CD8-positive, alpha-beta memory T cell (primary cell): ENCODE measurements around the gene ACD. TPM values are rescaled to one million over a fixed set of nuclear protein-coding genes. Genes with fewer than 3 reads are reported as not detected.

Experiments used
- CTCF ChIA-PET: fragments of 350-600 bp; sonication (Branson Sonifier 250); formaldehyde crosslinking; loops from one replicate; lab custom pipeline; 2021; ENCODE audit warnings: antibody characterized with exemption; lab: Charles Lee
- POLR2A ChIA-PET: fragments of 350-600 bp; sonication (Branson Sonifier 250); formaldehyde crosslinking; loops from one replicate; lab custom pipeline; 2021; ENCODE audit warnings: antibody characterized with exemption; lab: Charles Lee
- DNase-seq, 5 donors: peaks; one replicate each; pipeline versions ENCODE4 v3.0.0 to v3.0.0-alpha.2; 2020 to 2022; ENCODE audit warnings: mixed read lengths in 1 of 5
- H3K27ac ChIP-seq: one replicate; pipeline ENCODE4 v1.7.0; 2013; ENCODE audit warnings: low read depth, mild to moderate bottlenecking, low read length, moderate library complexity
- H3K27me3 ChIP-seq: 2 replicates; pipeline ENCODE4 v1.7.0; 2013; ENCODE audit warnings: low read length, mild to moderate bottlenecking; ENCODE audit not compliant: insufficient read depth, poor library complexity, severe bottlenecking
- H3K36me3 ChIP-seq: 2 replicates; pipeline ENCODE4 v1.7.0; 2013; ENCODE audit warnings: mild to moderate bottlenecking, low read length, moderate library complexity; ENCODE audit not compliant: insufficient read depth
- H3K4me1 ChIP-seq: 2 replicates; pipeline ENCODE4 v1.7.0; 2013; ENCODE audit warnings: mild to moderate bottlenecking, low read length, moderate library complexity; ENCODE audit not compliant: insufficient read depth
- H3K4me3 ChIP-seq: 2 replicates; pipeline ENCODE4 v1.7.0; 2013; ENCODE audit warnings: mild to moderate bottlenecking, low read length
- H3K9me3 ChIP-seq: 2 replicates; pipeline ENCODE4 v1.7.0; 2013; ENCODE audit warnings: mild to moderate bottlenecking, low read length
- H3K27ac Mint-ChIP-seq, 8 donors: one replicate each; pipeline ENCODE4 v1.8.0; 2020 to 2021; ENCODE audit warnings: mixed read lengths in 8 of 8, mild to moderate bottlenecking in 6 of 8, inconsistent platforms in 3 of 8, moderate library complexity in 3 of 8
- H3K27me3 Mint-ChIP-seq, 2 donors: one replicate each; pipeline ENCODE4 v1.8.0; 2020 to 2021; ENCODE audit warnings: mixed read lengths in 2 of 2, mild to moderate bottlenecking in 1 of 2, moderate library complexity in 1 of 2
- H3K36me3 Mint-ChIP-seq, 3 donors: one replicate each; pipeline ENCODE4 v1.8.0; 2020 to 2021; ENCODE audit warnings: mixed read lengths in 3 of 3, inconsistent platforms in 1 of 3, mild to moderate bottlenecking in 1 of 3
- H3K4me1 Mint-ChIP-seq, 3 donors: one replicate each; pipeline ENCODE4 v1.8.0; 2020 to 2021; ENCODE audit warnings: mixed read lengths in 3 of 3, inconsistent platforms in 1 of 3, mild to moderate bottlenecking in 1 of 3
- H3K4me3 Mint-ChIP-seq, 7 donors: one replicate each; pipeline ENCODE4 v1.8.0; 2020 to 2021; ENCODE audit warnings: mixed read lengths in 7 of 7, mild to moderate bottlenecking in 6 of 7, moderate library complexity in 4 of 7, inconsistent platforms in 2 of 7
- H3K9me3 Mint-ChIP-seq, 5 donors: one replicate each; pipeline ENCODE4 v1.8.0; 2020 to 2022; ENCODE audit warnings: mixed read lengths in 5 of 5, mild to moderate bottlenecking in 3 of 5, moderate library complexity in 2 of 5, inconsistent platforms in 1 of 5
- polyA plus RNA-seq: library from polyadenylated mRNA; unstranded; fragments of 300-500 nt; fragmentation: Illumina TruSeq; gene quantifications from one replicate; pipeline ENCODE4 v1.2.3, GENCODE V29; 2021
- total RNA-seq, 2 experiments: library from RNA; stranded (reverse); gene quantifications; one replicate each; pipeline ENCODE4 v1.2.3, GENCODE V29; 2021

ACD gene
- total and polyA plus RNA-seq, 3 experiments from 2014 or later = 55.6 to 81.7 (median 79.1) TPM

DNA sequence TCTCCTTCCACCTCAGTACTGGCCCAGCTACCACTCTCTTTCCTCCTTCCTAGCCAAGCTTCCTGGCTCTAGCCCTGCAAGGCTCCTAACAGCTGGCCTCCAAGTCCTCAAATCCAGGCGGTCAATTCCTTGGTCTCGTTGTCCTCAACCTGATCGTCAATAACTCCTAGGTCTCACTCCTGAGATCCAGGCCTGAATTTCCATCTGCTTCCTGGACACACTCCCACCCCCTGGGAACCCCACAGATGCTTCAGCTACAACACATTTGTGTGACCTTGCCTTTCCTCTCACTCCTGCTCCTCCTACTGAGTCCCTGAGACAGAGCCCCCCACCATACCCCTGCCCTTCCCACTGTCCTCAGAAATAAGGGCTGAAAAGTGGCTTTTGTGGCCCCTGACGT is 4.2 kb upstream of the ACD start:
- Histone ChIP-seq H3K27me3 (no peaks in the 10 kb centered on the region), H3K4me1 (peaks cover 30% of the 10 kb centered on the region), H3K36me3 (no peaks in the 10 kb centered on the region), H3K9me3 (no peaks in the 10 kb centered on the region), H3K4me3 (no peak overlapping the region), H3K27ac (no peak overlapping the region)
- POLR2A ChIA-PET = no interaction called here
- CTCF ChIA-PET = interaction anchor here (1.2 to 7.7 kb wide), 7 partner anchors 9 to 142 kb away, joined by 3 to 95 read pairs (median 6); partner anchors contain the start of genes CARMIL2 and CTCF
- H3K36me3 Mint-ChIP-seq = peaks cover 0 to 12% (median 0%) of the 10 kb centered on the region in 3 donors
- DNase-seq = no peak
- peak overlapping the region in 7 of 8 donors; percentile 12 to 84 (median 69) for H3K27ac Mint-ChIP-seq
- H3K27me3 Mint-ChIP-seq = peaks cover 0 to 3% of the 10 kb centered on the region in 2 donors
- H3K4me3 Mint-ChIP-seq = peak overlapping the region in 4 of 7 donors; percentile 20 to 76 (median 39)
- peaks cover 14 to 41% (median 19%) of the 10 kb centered on the region in 3 donors for H3K4me1 Mint-ChIP-seq
- no peaks in the 10 kb centered on the region for H3K9me3 Mint-ChIP-seq

DNA sequence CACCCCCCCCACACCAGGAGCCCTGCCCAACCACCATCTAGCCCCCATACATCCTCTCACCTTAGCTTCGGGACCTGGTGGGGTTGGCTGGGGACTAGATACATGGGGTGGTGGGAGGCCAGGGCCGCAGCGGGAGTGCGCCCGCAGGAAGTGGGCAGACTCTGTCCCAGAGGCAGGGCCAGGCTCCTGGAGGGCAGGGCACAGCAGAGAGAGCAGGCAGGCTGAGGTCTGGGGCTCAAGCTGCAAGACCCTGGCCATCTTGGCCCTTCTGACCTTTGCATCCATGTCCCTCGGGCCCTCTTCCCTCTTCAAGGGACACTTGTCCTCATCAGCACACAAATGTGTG is 3.8 kb upstream of the ACD start:
- H3K27me3 Mint-ChIP-seq = peaks cover 0 to 3% of the 10 kb centered on the region in 2 donors
- H3K9me3 Mint-ChIP-seq = no peaks in the 10 kb centered on the region
- no peak for DNase-seq
- Histone ChIP-seq H3K27ac (no peak overlapping the region), H3K27me3 (no peaks in the 10 kb centered on the region), H3K9me3 (no peaks in the 10 kb centered on the region), H3K4me3 (no peak overlapping the region), H3K4me1 (peaks cover 34% of the 10 kb centered on the region), H3K36me3 (no peaks in the 10 kb centered on the region)
- peaks cover 0 to 16% (median 0%) of the 10 kb centered on the region in 3 donors for H3K36me3 Mint-ChIP-seq
- ChIA-PET POLR2A (no interaction called here), CTCF (interaction anchor here (1.2 to 7.7 kb wide), 6 partner anchors 9 to 142 kb away, joined by 3 to 95 read pairs (median 6); partner anchors contain the start of gene CTCF)
- peak overlapping the region in 6 of 8 donors; percentile 12 to 84 (median 68) for H3K27ac Mint-ChIP-seq
- peak overlapping the region in 3 of 7 donors; percentile 20 to 76 (median 30) for H3K4me3 Mint-ChIP-seq
- H3K4me1 Mint-ChIP-seq = peaks cover 16 to 46% (median 23%) of the 10 kb centered on the region in 3 donors

DNA sequence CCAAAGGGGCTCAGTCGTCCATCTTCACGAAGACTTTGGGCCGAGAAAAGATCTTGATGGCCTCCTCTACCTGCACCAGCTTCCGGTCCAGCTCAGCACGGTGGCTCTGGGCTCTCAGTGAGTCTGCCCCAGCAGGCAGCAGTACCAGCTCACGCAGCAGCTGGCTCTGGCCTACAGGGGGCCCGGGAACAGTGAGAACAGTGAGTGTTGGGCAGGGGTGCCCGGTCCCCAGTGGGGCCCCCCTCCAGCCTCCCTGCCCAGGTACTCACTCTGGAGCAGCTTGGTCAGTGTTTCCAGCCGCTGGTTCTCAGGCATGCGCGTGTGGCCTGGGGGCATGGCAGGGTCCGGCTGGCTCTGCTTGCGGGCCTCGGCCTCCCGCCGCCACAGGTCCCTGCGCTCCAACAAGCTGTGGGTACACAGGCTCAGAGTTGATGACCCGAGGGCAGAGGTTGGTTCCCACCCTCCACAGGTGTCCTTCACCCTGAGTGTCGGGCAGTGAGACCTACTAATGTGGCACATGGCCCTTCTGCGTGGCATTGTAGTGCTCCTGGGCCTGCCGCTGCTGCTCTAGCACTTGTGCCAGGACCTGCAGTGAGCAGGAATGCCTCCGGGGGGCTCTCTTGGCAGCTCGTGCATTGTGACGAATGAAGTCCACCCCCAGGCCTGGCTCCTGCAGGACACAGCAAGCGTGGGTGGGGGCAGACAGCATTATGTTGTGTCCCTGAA is 3.3 kb upstream of the ACD start:
- no peaks in the 10 kb centered on the region for H3K27me3 ChIP-seq
- Mint-ChIP-seq H3K4me3 (peak overlapping the region in 1 of 7 donors; percentile 50), H3K27ac (peak overlapping the region in 4 of 8 donors; percentile 45 to 88 (median 77)), H3K4me1 (peaks cover 14 to 50% (median 26%) of the 10 kb centered on the region in 3 donors), H3K27me3 (peaks cover 0 to 3% of the 10 kb centered on the region in 2 donors), H3K36me3 (peaks cover 0 to 18% (median 0%) of the 10 kb centered on the region in 3 donors), H3K9me3 (no peaks in the 10 kb centered on the region)
- H3K36me3 ChIP-seq = no peaks in the 10 kb centered on the region
- no peak for DNase-seq
- ChIA-PET CTCF (interaction anchor here (0.8 to 7.7 kb wide), 7 partner anchors 10 to 142 kb away, joined by 3 to 95 read pairs (median 5); partner anchors contain the start of gene CARMIL2), POLR2A (no interaction called here)
- peaks cover 40% of the 10 kb centered on the region for H3K4me1 ChIP-seq
- no peak overlapping the region for H3K4me3 ChIP-seq
- H3K27ac ChIP-seq = no peak overlapping the region
- H3K9me3 ChIP-seq = no peaks in the 10 kb centered on the region

DNA sequence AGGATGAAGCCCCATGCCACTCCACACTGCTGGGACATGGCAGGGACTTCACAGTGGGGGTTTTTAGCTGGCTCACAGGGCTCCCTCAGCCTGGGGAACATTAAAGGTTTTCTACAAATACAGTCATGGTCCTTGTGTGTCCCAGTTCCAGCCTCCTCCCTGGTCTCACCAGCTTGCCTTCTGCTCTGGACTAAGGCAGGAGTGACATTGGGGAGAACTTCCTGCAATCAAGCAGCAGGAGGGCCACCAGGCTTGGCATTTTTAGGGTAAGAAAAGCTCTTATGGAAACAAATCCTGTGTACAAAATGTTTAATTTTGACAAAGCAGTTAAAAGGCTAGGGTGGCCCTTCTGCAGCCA is 2.6 kb upstream of the ACD start:
- no peak overlapping the region for H3K4me3 ChIP-seq
- ChIA-PET CTCF (interaction anchor here (0.8 to 7.7 kb wide), 5 partner anchors 18 to 141 kb away, joined by 3 to 95 read pairs (median 5); partner anchors contain the start of gene CARMIL2), POLR2A (no interaction called here)
- Mint-ChIP-seq H3K4me3 (peak overlapping the region in 1 of 7 donors; percentile 50), H3K27me3 (peaks cover 0 to 3% of the 10 kb centered on the region in 2 donors), H3K27ac (peak overlapping the region in 3 of 8 donors; percentile 46 to 88 (median 84)), H3K36me3 (peaks cover 0 to 23% (median 0%) of the 10 kb centered on the region in 3 donors), H3K4me1 (peaks cover 14 to 49% (median 24%) of the 10 kb centered on the region in 3 donors), H3K9me3 (no peaks in the 10 kb centered on the region)
- H3K4me1 ChIP-seq = peaks cover 39% of the 10 kb centered on the region
- no peaks in the 10 kb centered on the region for H3K36me3 ChIP-seq
- H3K27ac ChIP-seq = no peak overlapping the region
- DNase-seq = no peak
- H3K9me3 ChIP-seq = no peaks in the 10 kb centered on the region
- no peaks in the 10 kb centered on the region for H3K27me3 ChIP-seq

DNA sequence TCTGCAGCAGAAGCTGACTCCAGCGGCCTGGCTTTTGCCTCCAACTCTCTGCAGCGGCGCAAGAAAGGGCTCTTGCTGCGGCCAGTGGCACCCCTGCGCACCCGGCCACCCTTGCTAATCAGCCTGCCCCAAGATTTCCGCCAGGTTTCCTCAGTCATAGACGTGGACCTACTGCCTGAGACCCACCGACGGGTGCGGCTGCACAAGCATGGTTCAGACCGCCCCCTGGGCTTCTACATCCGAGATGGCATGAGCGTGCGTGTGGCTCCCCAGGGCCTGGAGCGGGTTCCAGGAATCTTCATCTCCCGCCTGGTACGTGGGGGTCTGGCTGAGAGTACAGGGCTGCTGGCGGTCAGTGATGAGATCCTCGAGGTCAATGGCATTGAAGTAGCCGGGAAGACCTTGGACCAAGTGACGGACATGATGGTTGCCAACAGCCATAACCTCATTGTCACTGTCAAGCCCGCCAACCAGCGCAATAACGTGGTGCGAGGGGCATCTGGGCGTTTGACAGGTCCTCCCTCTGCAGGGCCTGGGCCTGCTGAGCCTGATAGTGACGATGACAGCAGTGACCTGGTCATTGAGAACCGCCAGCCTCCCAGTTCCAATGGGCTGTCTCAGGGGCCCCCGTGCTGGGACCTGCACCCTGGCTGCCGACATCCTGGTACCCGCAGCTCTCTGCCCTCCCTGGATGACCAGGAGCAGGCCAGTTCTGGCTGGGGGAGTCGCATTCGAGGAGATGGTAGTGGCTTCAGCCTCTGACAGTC is 2.0 kb upstream of the ACD start:
- ChIA-PET CTCF (interaction anchor here (0.8 to 7.7 kb wide), 6 partner anchors 11 to 141 kb away, joined by 3 to 95 read pairs (median 7); partner anchors contain the start of gene CARMIL2), POLR2A (interaction anchor here (2.6 kb wide), 1 partner anchor 17 kb away, joined by 24 read pairs; the partner anchor contains the start of gene CARMIL2)
- no peak for DNase-seq
- H3K9me3 Mint-ChIP-seq = no peaks in the 10 kb centered on the region
- H3K36me3 Mint-ChIP-seq = peaks cover 0 to 29% (median 0%) of the 10 kb centered on the region in 3 donors
- Histone ChIP-seq H3K4me1 (peaks cover 33% of the 10 kb centered on the region), H3K27ac (no peak overlapping the region), H3K27me3 (no peaks in the 10 kb centered on the region), H3K36me3 (no peaks in the 10 kb centered on the region), H3K9me3 (no peaks in the 10 kb centered on the region), H3K4me3 (no peak overlapping the region)
- peaks cover 0 to 3% of the 10 kb centered on the region in 2 donors for H3K27me3 Mint-ChIP-seq
- H3K4me1 Mint-ChIP-seq = peaks cover 14 to 44% (median 20%) of the 10 kb centered on the region in 3 donors
- H3K4me3 Mint-ChIP-seq = peak overlapping the region in 6 of 7 donors; percentile 56 to 94 (median 88)
- H3K27ac Mint-ChIP-seq = peak overlapping the region; percentile 84 to 99 (median 92)

DNA sequence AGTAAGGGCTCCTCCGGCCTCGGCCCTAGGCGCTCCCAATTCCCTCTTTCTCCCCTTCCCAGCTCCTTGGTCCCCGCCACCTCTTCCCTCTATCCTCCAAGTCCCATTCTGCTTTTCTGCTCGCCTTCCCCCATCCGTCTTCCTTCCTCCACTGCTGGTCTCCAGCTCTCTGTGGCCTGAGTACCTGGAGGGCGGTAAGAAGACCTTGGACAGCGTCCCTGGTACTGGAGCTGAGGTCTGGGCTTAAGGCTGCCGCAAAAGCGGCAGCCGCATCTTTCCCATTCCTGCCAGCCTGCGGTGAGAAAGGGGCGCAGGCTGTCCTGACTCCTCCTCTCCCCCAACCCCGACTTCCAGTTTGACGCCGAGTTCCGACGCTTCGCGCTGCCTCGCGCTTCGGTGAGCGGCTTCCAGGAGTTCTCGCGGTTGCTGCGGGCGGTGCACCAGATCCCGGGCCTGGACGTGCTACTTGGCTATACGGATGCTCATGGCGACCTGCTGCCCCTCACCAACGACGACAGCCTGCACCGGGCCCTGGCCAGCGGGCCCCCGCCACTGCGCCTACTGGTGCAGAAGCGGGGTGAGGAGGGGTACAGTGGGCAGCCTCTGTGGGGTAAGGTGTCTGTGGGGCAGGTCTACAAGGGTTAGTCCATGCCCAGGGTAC is 1.2 kb upstream of the ACD start:
- Mint-ChIP-seq H3K4me1 (peaks cover 14 to 39% (median 17%) of the 10 kb centered on the region in 3 donors), H3K27me3 (peaks cover 0 to 3% of the 10 kb centered on the region in 2 donors), H3K4me3 (peak overlapping the region; percentile 78 to 94 (median 92)), H3K9me3 (no peaks in the 10 kb centered on the region), H3K36me3 (peaks cover 0 to 33% (median 0%) of the 10 kb centered on the region in 3 donors), H3K27ac (peak overlapping the region; percentile 84 to 99 (median 94))
- Histone ChIP-seq H3K9me3 (no peaks in the 10 kb centered on the region), H3K27ac (peak overlapping the region; percentile 98), H3K4me3 (peak overlapping the region; percentile 60), H3K4me1 (peaks cover 30% of the 10 kb centered on the region), H3K36me3 (no peaks in the 10 kb centered on the region), H3K27me3 (no peaks in the 10 kb centered on the region)
- DNase-seq = no peak
- ChIA-PET POLR2A (interaction anchor here (1.4 to 2.6 kb wide), 3 partner anchors 16 to 146 kb away, joined by 9 to 24 read pairs (median 16); partner anchors contain the start of genes CARMIL2, CTCF, RANBP10 and TSNAXIP1), CTCF (interaction anchor here (1.0 to 4.4 kb wide), 5 partner anchors 12 to 155 kb away, joined by 3 to 34 read pairs (median 5); partner anchors contain the start of genes CARMIL2 and CTCF)

DNA sequence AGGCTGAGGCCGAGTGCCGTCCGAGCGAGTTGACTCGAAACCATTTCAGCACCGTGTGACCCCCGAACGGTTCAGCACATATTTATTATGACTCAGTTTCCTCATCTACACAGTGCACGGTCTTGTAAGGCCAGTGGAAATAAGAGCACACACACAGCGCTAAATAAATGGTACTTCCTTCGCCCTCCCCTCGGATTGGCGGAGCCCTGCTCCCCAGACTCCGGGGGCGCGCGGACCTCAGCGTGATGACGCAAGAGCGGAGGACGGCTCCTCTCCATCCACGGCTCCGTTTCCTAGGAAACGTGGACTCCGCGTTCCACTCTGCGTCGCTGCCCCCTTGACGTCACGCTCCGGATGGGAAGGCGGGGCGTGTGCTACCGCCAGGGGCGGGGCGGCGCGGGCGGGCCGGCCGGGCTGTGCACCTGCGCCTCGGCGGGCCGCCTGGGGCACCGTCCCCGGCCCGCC is 536 bp upstream of the ACD start, which contains the start of gene PARD6A:
PARD6A (plus strand) TSS at position 397 of the 465 bp plus-strand sequence. CDS start 79 bp downstream, outside the sequence.
- CTCF ChIA-PET = interaction anchor here (0.6 to 4.4 kb wide), 11 partner anchors 8 to 179 kb away, joined by 3 to 34 read pairs (median 5); partner anchors contain the start of genes ATP6V0D1, CARMIL2 and CTCF

More for the DNA sequence above, 536 bp upstream of the ACD start, which contains the start of gene PARD6A:
- Histone ChIP-seq H3K4me1 (peaks cover 25% of the 10 kb centered on the region), H3K27ac (peak within 1 kb of the TSS; percentile 98), H3K36me3 (no peaks in the 10 kb centered on the region), H3K9me3 (no peaks in the 10 kb centered on the region), H3K4me3 (peak within 1 kb of the TSS; percentile 93), H3K27me3 (no peaks in the 10 kb centered on the region)
- DNase-seq = peak; percentile 94 to 98 (median 95)
- Mint-ChIP-seq H3K27me3 (peaks cover 0 to 3% of the 10 kb centered on the region in 2 donors), H3K36me3 (peaks cover 0 to 40% (median 0%) of the 10 kb centered on the region in 3 donors), H3K4me3 (peak within 1 kb of the TSS; percentile 93 to 99 (median 94)), H3K9me3 (no peaks in the 10 kb centered on the region), H3K4me1 (peaks cover 14 to 37% (median 17%) of the 10 kb centered on the region in 3 donors), H3K27ac (peak within 1 kb of the TSS; percentile 94 to 99 (median 96))
- POLR2A ChIA-PET = interaction anchor here (1.0 to 2.6 kb wide), 6 partner anchors 15 to 179 kb away, joined by 3 to 24 read pairs (median 9); partner anchors contain the start of genes ATP6V0D1, CARMIL2, CTCF and RANBP10
